HepG2 (cell line): Measurements from ENCODE around the gene VSX1. TPM values are rescaled to one million over a fixed set of nuclear protein-coding genes. Genes with fewer than 3 reads are reported as not detected.

ENCODE experiments used
- BORCS8-MEF2B ChIP-seq: sonication (generic); formaldehyde crosslinking; IDR thresholded peaks from 2 replicates; pipeline ENCODE4 v1.8.0; 2022; ENCODE audit warnings: mild to moderate bottlenecking, missing genetic modification reagents
- CCAR2 ChIP-seq: fragments of 200-400 bp; formaldehyde crosslinking; optimal IDR thresholded peaks from 2 replicates; pipeline ENCODE3; 2018; ENCODE audit warnings: low read depth, mild to moderate bottlenecking, low read length, moderate library complexity
- FOXO1 ChIP-seq: sonication (generic); formaldehyde crosslinking; IDR thresholded peaks from 2 replicates; pipeline ENCODE4 v1.4.0; 2020; ENCODE audit warnings: missing genetic modification reagents
- GATAD2A ChIP-seq: IDR thresholded peaks from 2 replicates; pipeline ENCODE4 v1.6.1; 2016
- KDM5B ChIP-seq: sonication (generic); formaldehyde crosslinking; IDR thresholded peaks from 2 replicates; pipeline ENCODE4 v1.4.0; 2020; ENCODE audit warnings: missing genetic modification reagents, mild to moderate bottlenecking, borderline replicate concordance
- KLF15 ChIP-seq: sonication (generic); formaldehyde crosslinking; IDR thresholded peaks from 2 replicates; pipeline ENCODE4 v1.8.1; 2023; ENCODE audit warnings: borderline replicate concordance, mild to moderate bottlenecking, inconsistent platforms, missing genetic modification reagents, mixed read lengths
- KLF16 ChIP-seq, 2 experiments: sonication (generic) in 1 of 2; formaldehyde crosslinking in 1 of 2; IDR thresholded peaks; 2 replicates each; pipeline versions ENCODE4 v1.6.1 to v1.8.0; 2016 to 2023; ENCODE audit warnings: missing genetic modification reagents in 2 of 2, missing compliant biosample characterization in 1 of 2
- MATR3 ChIP-seq: sonication (generic); formaldehyde crosslinking; IDR thresholded peaks from 2 replicates; pipeline ENCODE4 v1.4.0; 2020; ENCODE audit warnings: missing genetic modification reagents
- PAF1 ChIP-seq: IDR thresholded peaks from 2 replicates; pipeline ENCODE4 v1.6.1; 2016; ENCODE audit warnings: missing genetic modification reagents, missing compliant biosample characterization
- PTBP1 ChIP-seq: fragments of 200-400 bp; formaldehyde crosslinking; IDR thresholded peaks from 2 replicates; pipeline ENCODE4 v1.6.1; 2018; ENCODE audit warnings: low read length, low read depth; ENCODE audit not compliant: poor library complexity, severe bottlenecking
- REPIN1 ChIP-seq: sonication (generic); formaldehyde crosslinking; IDR thresholded peaks from 2 replicates; pipeline ENCODE4 v1.8.0; 2022; ENCODE audit warnings: missing genetic modification reagents, low read depth, mild to moderate bottlenecking, borderline replicate concordance
- SMAD3 ChIP-seq: sonication (generic); formaldehyde crosslinking; IDR thresholded peaks from 2 replicates; pipeline ENCODE4 v1.4.0; 2020; ENCODE audit warnings: missing genetic modification reagents
- TCF12 ChIP-seq, 2 experiments: fragments of 450-650 bp in 1 of 2; sonication (generic) in 1 of 2; formaldehyde crosslinking in 1 of 2; IDR thresholded peaks; 2 replicates each; pipeline versions ENCODE4 v1.6.1 to v1.8.0; 2017 to 2022; ENCODE audit warnings: antibody characterized with exemption in 1 of 2, mild to moderate bottlenecking in 1 of 2, missing genetic modification reagents in 1 of 2, moderate library complexity in 1 of 2
- ZBTB7A ChIP-seq: sonication (generic); formaldehyde crosslinking; IDR thresholded peaks from 2 replicates; pipeline ENCODE4 v1.8.0; 2022; ENCODE audit warnings: mild to moderate bottlenecking, missing genetic modification reagents
- ZFP41 ChIP-seq: sonication (generic); formaldehyde crosslinking; IDR thresholded peaks from 2 replicates; pipeline ENCODE4 v1.4.0; 2020; ENCODE audit warnings: mild to moderate bottlenecking, missing genetic modification reagents, borderline replicate concordance
- ZNF550 ChIP-seq: sonication (generic); formaldehyde crosslinking; IDR thresholded peaks from 2 replicates; pipeline ENCODE4 v1.4.0; 2020; ENCODE audit warnings: mild to moderate bottlenecking, missing genetic modification reagents, borderline replicate concordance
- ZNF672 ChIP-seq: sonication (generic); formaldehyde crosslinking; IDR thresholded peaks from 2 replicates; pipeline ENCODE4 v1.8.1; 2022; ENCODE audit warnings: missing genetic modification reagents
- ZNF704 ChIP-seq: sonication (generic); formaldehyde crosslinking; IDR thresholded peaks from 2 replicates; pipeline ENCODE4 v1.8.1; 2023; ENCODE audit warnings: mild to moderate bottlenecking, inconsistent platforms, moderate library complexity, missing genetic modification reagents, borderline replicate concordance
- ZNF724P ChIP-seq: sonication (generic); formaldehyde crosslinking; IDR thresholded peaks from 2 replicates; pipeline ENCODE4 v1.8.0; 2022; ENCODE audit warnings: missing genetic modification reagents, borderline replicate concordance
- ZNF775 ChIP-seq: sonication (generic); formaldehyde crosslinking; IDR thresholded peaks from 2 replicates; pipeline ENCODE4 v1.4.0; 2020; ENCODE audit warnings: missing genetic modification reagents, mild to moderate bottlenecking, moderate library complexity, borderline replicate concordance
- ZNF839 ChIP-seq: sonication (generic); formaldehyde crosslinking; IDR thresholded peaks from 2 replicates; pipeline ENCODE4 v1.4.0; 2020; ENCODE audit warnings: missing genetic modification reagents, mild to moderate bottlenecking, borderline replicate concordance
- ZSCAN20 ChIP-seq: sonication (generic); formaldehyde crosslinking; IDR thresholded peaks from 2 replicates; pipeline ENCODE4 v1.4.0; 2020; ENCODE audit warnings: missing genetic modification reagents, mild to moderate bottlenecking, borderline replicate concordance
- polyA plus RNA-seq, 8 experiments: library from polyadenylated mRNA; depleted of rRNA in 3 of 8; stranded (reverse) in 7 of 8; unstranded in 1 of 8; fragments of >200 nt; fragmentation: Illumina TruSeq in 4 of 8; extraction: Trizol in 4 of 8; gene quantifications; 2 replicates each; pipeline versions ENCODE4 v1.2.1 to v1.2.3, GENCODE V29; 2011 to 2016; ENCODE audit warnings: low read depth in 4 of 8, missing spikeins in 1 of 8, mixed read lengths in 1 of 8; ENCODE audit not compliant: insufficient read depth in 1 of 8
- total RNA-seq, 5 experiments: library from RNA; depleted of rRNA; stranded (reverse); fragments of >200 nt; fragmentation: Illumina TruSeq; extraction: Trizol; gene quantifications; 2 replicates each; pipeline ENCODE4 v1.2.3, GENCODE V29; 2016; ENCODE audit warnings: low read depth in 1 of 5
- TF ChIP-seq, protein P1 (sequence below): IDR thresholded peaks from 2 replicates; pipeline ENCODE4 v1.6.1; 2016
- TF ChIP-seq, protein P2 (sequence below): sonication (generic); formaldehyde crosslinking; IDR thresholded peaks from 2 replicates; pipeline ENCODE4 v1.4.0; 2020; ENCODE audit warnings: missing genetic modification reagents
- TF ChIP-seq, protein P3 (sequence below): sonication (generic); formaldehyde crosslinking; conservative IDR thresholded peaks from 2 replicates; pipeline ENCODE4 v1.4.0; 2020; ENCODE audit warnings: missing genetic modification reagents

Gene VSX1
- total and polyA plus RNA-seq, 2 of the 13 experiments (the other 11 are each of a cell fraction or from before 2014, with no cell fraction given), result 0.04 TPM; not detected in 1

GRCh38 chr20:25046181-25046641 lies 35.7 kb downstream of the VSX1 start (continued):
- TF ChIP-seq MATR3 (no peak), KLF15 (CRISPR knock-in tag) (no peak), PAF1 (CRISPR knock-in tag) (no peak), ZNF672 (no peak), KDM5B (no peak; the same call in 1 of the 2 replicates), FOXO1 (CRISPR knock-in tag) (no peak), ZNF775 (CRISPR knock-in tag) (no peak), TCF12 (IDR thresholded peaks at IDR 0.05) (no peak), TCF12 (CRISPR knock-in tag; IDR thresholded peaks at IDR 0.05) (no peak), CCAR2 (no peak), ZNF704 (CRISPR knock-in tag) (no peak), ZNF724P (CRISPR knock-in tag) (no peak), GATAD2A (peak; percentile 48; the same call in 1 of the 2 replicates), ZBTB7A (CRISPR knock-in tag) (no peak), REPIN1 (CRISPR knock-in tag) (no peak), ZNF839 (CRISPR knock-in tag) (no peak), BORCS8-MEF2B (CRISPR knock-in tag) (peak; percentile 38; the same call in 1 of the 2 replicates), ZSCAN20 (CRISPR knock-in tag) (no peak), ZNF550 (no peak), KLF16 (CRISPR knock-in tag; IDR thresholded peaks at IDR 0.05) (peak in 1 of 2 experiments; percentile 74; a peak in 2 of 4 replicates), SMAD3 (CRISPR knock-in tag) (no peak), ZFP41 (no peak), PTBP1 (no peak)
- TF ChIP-seq, protein P1, sequence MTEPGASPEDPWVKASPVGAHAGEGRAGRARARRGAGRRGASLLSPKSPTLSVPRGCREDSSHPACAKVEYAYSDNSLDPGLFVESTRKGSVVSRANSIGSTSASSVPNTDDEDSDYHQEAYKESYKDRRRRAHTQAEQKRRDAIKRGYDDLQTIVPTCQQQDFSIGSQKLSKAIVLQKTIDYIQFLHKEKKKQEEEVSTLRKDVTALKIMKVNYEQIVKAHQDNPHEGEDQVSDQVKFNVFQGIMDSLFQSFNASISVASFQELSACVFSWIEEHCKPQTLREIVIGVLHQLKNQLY (CRISPR knock-in tag), result no peak
- TF ChIP-seq, protein P2, sequence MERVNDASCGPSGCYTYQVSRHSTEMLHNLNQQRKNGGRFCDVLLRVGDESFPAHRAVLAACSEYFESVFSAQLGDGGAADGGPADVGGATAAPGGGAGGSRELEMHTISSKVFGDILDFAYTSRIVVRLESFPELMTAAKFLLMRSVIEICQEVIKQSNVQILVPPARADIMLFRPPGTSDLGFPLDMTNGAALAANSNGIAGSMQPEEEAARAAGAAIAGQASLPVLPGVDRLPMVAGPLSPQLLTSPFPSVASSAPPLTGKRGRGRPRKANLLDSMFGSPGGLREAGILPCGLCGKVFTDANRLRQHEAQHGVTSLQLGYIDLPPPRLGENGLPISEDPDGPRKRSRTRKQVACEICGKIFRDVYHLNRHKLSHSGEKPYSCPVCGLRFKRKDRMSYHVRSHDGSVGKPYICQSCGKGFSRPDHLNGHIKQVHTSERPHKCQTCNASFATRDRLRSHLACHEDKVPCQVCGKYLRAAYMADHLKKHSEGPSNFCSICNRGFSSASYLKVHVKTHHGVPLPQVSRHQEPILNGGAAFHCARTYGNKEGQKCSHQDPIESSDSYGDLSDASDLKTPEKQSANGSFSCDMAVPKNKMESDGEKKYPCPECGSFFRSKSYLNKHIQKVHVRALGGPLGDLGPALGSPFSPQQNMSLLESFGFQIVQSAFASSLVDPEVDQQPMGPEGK (CRISPR knock-in tag), result peak; percentile 56
- TF ChIP-seq, protein P3, sequence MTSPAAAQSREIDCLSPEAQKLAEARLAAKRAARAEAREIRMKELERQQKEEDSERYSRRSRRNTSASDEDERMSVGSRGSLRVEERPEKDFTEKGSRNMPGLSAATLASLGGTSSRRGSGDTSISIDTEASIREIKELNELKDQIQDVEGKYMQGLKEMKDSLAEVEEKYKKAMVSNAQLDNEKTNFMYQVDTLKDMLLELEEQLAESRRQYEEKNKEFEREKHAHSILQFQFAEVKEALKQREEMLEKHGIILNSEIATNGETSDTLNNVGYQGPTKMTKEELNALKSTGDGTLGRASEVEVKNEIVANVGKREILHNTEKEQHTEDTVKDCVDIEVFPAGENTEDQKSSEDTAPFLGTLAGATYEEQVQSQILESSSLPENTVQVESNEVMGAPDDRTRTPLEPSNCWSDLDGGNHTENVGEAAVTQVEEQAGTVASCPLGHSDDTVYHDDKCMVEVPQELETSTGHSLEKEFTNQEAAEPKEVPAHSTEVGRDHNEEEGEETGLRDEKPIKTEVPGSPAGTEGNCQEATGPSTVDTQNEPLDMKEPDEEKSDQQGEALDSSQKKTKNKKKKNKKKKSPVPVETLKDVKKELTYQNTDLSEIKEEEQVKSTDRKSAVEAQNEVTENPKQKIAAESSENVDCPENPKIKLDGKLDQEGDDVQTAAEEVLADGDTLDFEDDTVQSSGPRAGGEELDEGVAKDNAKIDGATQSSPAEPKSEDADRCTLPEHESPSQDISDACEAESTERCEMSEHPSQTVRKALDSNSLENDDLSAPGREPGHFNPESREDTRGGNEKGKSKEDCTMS (CRISPR knock-in tag), result no peak
